ENCODE results near the gene CPEB3.

Gene CPEB3

DNA sequence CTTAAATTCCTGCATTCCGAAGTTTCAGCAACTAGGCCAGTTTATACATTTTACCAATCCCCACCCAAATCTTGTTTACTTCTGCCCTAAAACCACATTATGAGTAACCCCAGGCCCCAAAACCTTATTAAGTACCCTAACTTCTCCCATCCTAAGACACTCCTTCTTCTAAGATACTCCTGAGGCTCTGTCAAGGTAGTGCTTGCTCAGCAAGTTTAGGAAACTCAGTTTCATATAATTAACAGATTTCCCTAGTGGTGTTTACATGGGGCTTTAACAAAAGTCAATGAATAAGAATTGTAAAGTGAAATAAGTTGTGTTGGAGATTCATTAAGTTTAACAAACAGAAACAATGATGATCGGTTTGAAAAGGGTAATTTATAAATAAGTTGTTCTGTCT is 77.8 kb downstream of the CPEB3 start:
- no peak for DNase-seq (ENCODE audit: low read depth, low spot score)

DNA sequence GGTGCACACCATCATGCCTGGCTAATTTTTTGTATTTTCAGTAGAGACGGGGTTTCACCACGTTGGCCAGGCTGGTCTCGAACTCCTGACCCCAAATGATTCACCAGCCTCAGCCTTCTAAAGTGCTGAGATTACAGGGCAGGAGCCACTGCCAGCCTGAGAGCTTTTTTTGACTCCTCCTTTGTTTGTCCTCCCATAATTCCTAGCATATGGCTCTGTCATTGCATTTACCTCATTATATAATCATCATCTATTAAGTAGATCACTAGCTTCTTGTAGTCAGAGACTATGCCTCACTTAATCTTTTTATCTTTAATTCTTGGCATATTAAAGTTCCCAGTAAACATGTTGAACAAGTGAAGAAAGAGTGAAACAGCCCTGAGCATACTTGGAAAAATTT is 82.1 kb downstream of the CPEB3 start:
- DNase-seq (ENCODE audit: low read depth, low spot score), result no peak

DNA sequence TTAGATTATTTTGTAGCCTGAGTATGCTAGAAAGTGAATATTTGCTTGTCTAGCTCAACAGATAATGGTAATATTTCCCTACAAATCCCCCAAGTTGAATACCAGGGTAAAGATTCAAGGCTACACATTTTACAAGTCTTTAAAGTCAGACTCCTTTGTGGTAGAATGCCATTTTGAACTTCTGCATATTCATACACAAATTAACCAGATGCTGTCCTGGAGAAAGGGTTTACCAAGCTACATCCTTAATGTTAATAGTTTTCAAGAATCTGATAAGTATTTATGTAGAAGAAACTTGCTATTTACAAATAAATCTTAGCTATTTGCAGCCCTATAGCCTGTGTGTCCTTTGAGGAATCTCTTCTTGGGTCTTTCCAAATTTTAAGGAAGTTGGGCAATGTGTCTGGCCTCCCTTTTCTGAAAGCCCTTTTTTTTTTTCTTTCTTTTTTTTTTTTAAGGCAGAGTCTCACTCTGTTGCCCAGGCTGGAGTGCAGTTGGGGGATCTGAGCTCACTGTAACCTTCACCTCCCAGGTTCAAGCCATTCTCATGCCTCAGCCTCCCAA is 82.6 kb downstream of the CPEB3 start:
- no peak for DNase-seq (ENCODE audit: low read depth, low spot score)

DNA sequence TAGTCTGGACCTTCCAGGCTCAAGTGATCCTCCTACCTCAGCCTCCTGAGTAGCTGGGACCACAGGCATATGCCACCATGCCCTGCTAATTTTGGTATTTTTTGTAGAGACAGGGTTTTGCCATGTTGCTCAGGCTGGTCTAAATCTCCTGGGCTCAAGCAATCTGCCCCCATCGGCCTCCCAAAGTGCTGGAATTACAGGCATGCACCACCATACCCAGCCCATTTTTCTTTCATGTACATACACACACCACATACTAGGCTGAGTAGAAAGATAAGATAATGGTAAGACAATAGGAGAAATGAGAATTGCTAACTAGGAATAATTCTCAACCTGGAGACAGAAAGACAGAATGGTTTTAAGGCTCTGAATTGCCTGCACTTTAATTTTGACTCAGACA is 83.8 kb downstream of the CPEB3 start:
- DNase-seq (ENCODE audit: low read depth, low spot score), result no peak

DNA sequence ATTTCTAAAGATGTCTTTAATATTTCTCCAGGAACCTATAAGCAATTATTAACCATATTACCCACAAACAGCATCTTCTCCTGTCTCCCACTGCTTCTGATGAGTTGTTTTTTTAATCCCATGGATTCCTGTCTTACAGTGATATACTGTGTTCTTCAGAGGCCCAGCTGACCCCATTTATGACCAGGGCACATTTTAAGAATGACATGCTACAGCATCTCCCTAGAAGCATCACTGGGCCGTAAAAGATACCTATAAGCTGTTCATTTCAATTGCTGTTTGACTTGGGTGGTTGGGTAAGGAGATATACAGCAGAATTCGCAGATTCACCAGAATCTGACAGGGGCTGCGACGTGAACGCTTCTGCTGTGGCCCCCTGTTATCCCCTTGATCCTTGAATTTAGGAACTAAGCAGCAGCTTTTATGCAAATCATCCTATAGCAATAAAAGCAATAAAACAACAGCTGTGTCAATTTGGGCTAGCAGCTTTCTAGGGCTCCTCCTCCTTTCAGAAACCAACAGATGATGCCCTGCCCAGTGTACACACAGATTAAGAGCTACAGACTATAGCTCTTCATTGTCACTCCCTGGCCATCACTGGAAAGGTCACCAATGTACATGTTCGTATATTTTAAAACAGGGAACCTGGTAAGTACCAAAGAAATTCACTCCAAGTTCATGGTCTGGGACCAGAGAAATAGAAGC is 86.8 kb downstream of the CPEB3 start:
- DNase-seq (ENCODE audit: low read depth, low spot score), result no peak

DNA sequence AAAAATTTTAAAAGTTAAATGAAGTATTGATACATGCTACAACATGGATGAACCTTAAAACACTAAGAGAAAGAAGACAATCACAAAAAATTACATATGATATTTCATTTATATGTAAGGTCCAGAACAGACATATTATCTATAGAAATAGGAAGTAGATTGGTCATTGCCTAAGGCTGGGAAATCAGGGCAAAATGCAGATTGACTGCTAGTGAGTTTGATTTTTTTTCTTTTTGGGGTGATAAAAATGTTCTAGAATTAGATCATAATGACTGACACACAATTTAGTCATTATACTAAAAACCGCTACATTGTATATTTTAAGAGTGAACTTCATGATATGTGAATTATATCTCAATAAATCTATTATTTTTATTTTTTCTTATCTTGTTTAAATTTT is 88.3 kb downstream of the CPEB3 start:
- DNase-seq (ENCODE audit: low read depth, low spot score), result no peak

DNA sequence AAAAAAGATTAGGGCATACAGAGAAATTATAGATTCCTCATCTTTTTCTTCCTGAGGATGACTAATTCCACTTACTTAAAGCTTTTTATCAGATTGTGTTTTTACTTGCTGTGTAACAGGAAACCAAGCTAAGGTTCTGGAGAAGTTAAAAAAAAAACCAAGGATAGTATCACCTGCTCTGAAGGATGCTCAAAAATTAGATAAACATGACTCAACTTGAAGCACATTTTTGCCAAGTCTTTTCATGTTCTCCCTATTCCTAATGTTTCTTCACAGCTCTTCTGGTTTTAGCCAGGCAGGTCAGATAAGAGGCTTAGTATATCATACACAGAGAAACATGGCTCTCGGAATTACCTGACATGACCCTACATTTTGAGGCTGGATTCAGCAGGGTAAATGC is 90.3 kb downstream of the CPEB3 start:
- DNase-seq (ENCODE audit: low read depth, low spot score), result no peak

DNA sequence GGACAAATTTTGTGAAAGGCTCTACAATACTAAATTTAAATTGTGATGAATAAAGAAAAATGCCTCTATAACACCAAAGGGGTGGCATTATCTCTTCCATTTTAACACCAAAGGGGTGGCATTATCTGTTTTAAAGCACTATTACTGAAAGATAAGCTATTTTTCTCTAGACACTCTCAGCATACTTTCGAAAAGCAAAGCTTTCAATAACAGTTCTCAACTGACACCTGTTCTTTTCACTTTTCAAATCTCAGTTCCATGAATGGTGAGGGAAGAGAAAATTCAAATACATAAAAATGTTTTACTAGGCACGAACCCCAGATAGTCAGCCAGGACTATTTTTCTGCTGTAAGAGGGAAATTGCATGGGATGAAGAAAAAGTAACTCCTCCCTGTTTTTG is 103.8 kb downstream of the CPEB3 start:
- DNase-seq (ENCODE audit: low read depth, low spot score), result no peak

DNA sequence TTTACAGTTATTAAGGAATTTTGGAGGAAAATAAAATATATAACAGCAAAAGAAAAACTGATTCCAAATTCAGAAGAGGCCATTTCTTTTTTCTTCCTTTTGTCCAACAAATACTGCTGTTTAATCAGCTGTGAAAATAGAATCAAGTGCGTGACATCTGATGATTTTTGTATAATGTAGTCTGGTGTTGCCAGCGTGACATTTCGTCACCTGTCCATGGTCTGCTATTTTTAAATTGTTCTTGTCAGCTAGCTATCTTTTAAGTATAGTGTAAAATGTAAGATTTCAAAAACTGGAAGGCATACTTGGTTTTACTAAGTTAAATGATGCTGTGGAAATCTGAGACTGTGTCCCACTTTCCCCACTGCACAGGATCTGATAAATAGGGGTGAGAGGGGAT is 105.9 kb downstream of the CPEB3 start:
- DNase-seq (ENCODE audit: low read depth, low spot score), result no peak

DNA sequence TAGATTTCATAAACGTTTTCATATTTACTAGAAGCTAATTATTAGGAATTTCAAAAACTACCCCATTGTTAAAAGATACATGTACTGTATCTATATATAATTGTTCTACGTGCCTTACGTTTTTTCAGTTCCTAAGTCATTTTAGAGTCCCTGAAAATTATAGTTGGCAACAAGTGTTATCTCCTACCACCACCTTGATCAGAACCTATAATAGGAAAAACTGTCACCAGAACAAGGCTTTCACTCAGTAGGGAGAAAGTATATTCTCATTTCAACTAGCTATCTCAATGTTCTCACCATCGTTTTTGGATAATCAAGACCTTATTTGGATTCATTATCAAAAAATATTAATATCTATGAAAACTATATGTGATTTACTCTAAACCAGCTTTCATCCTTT is 107.7 kb downstream of the CPEB3 start:
- DNase-seq (ENCODE audit: low read depth, low spot score), result no peak

DNA sequence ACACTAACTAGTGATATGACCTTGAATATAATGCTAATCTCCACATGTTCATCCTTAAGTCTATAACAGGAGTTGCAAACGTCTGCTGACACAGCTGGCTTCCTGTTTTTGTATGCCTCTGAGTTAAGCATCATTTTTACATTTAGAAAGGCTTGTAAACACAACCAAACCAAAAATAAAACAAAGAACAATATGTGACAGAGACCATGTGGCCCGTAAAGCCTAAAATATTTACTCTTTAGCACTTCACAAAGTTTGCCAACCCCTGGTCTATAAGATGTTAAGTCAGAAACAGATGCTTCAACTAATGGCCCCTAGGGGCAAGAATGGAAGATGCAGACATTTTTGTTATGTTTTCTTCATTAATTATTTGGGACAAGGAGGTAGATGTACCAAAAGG is 109.3 kb downstream of the CPEB3 start:
- no peak for DNase-seq (ENCODE audit: low read depth, low spot score)

DNA sequence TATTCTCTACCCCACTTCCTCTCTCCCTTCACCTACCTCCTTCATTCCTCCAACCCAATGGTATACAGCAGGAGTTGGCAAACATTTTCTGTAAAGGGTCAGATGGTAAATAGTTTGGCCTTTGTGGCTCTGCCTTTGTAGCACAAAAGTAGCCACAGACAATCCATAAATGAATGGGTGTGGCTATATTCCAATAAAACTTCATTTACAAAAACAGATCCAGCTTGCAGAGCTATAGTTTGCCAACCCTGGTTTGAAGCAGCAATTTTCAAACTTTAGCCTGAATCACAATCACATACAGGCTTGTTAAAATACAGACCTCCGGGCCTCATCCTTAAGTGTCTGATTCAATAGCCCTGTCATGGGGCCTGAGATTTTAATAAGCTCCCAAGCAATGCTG is 110.5 kb downstream of the CPEB3 start:
- DNase-seq (ENCODE audit: low read depth, low spot score), result no peak

DNA sequence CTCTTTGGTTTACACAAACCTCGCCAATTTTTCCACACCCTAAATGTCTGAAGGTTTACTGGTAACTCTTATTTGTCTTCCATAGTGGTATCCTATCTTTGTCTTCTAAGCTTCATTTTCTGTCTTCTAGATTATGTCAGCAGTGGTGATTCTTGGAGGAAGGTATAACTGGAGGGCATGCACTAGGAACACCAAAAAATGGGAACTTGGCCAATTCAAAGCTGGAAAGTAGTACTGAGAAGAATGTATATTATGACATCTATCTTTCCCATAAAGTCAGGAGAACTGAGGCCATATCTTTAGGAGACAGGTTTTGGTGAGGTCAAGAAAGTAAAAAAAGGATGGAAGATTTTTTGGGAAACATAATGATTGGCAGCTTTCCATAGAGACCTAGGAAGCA is 113.3 kb downstream of the CPEB3 start:
- no peak for DNase-seq (ENCODE audit: low read depth, low spot score)

DNA sequence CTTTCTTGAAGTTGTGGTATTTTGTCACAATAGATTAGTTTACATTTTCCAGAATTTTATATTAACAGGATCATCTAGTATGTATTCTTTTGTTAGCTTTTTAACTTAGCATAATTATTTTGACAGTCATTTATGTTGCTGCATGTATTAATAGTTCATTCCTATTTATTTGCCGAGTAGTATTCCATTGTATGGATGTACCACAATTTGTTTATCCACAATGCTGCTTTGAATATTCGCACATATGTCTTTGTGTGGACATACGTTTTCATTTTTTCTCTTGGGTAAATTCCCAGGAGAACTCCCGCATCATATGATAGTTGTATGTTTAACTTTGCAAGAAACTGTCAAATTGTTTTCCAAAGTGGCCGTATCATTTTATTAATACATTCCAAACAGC is 115.7 kb downstream of the CPEB3 start:
- DNase-seq (ENCODE audit: low read depth, low spot score), result no peak

DNA sequence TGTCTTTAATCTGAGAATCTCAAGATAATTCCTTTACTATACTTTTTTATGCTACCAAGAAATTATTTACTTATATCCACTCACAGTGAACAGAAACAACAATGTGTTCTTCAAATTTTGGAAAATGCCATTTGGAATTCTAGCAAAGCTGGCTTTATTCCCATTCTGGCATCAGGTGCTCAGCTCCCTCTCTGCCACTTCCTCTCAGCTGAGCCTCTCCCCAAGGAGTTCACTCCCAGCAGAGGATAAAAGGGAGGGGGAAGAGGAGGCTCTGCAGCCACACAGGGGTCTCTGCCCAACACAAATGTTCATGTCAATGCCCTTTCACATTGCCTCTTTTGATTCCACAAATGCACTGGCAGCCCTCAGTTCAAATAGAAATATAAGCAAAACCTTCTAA is 116.9 kb downstream of the CPEB3 start:
- no peak for DNase-seq (ENCODE audit: low read depth, low spot score)

DNA sequence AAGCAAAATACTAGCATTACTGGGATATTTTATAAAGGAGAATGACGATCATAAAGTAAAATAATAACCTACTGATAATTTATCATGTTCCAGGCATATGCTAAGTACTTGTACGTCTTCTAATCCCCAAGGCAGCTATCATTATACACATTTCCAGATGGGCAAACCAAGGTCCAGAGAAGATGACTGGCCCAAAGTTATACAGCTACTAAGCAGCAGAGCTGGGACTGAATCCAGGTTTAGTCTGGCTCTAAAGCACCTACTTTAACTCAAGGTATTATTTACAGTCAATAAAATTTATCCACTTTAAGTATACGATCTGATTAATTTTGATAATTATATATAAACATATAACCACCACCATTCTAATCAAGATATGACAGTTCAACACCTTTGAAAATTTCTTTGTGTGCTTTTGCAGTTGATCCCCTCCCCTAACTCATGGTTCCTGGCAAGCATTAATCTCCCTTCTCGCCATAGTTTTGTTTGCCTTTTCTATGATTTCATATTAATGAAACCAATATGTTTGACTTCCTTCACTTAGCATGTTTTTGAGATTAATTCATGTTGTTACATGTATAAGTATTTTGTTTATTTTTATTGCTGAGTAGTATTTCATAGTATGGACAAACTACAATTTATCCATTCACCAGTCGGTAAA is 126.7 kb downstream of the CPEB3 start:
- DNase-seq (ENCODE audit: low read depth, low spot score), result no peak

DNA sequence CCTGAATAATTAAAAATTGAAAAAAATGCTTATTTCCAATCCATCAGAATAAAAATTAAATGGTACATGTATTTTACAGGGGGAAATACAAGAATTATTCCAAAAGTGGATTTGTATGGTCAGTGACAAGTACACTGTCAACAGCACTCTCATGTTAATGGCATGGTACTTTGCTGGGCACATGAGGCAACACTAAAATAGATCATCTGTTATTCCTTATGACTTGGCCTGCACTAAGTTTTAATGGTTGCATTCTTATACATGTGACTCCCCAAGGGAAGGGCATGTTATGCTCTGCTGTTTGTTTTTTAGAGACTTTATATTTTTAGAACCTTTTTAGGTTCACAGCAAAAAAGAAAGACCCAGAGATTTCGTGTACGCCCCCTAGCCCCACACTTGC is 128.3 kb downstream of the CPEB3 start:
- DNase-seq (ENCODE audit: low read depth, low spot score), result no peak

DNA sequence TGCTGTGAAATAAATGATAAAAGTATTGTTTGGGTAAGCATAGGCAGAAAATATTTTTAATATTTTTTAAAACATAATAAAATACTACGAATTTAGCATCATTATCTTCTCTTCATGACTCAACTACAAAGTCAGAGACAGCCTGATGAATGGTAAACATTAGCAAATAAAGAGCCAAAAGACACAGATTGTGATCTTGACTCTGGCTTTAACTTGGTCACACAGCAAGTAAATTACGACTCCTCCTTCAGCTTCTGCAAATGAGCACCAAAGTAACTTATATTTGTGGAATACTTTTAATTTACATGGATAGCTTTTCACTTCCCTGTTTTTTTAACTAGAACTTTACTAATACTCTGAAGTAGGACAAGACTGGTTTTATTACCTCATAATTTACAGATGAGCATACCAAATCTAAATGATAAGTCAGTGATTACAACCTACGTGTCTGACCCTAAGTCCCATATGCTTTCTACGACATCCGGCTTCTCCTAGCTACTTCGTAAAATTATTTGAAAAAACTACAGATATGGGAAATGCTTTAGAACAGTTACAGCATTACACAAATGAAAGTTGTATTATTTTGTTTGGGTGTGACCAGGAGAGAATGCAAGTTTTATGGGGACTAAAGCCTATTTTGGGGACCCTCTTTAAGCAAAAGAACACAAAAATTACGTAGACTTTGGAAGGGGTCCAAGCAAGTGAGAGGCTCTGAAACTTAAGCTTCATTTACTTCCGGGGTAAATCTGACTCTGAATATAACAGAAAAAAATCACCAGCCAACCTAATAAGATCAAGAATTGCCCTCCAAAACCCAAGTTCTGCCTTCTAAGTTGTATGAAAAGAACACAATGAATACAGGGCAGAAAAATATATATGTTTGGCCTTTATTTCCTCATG is 133.8 kb downstream of the CPEB3 start:
- DNase-seq (ENCODE audit: low read depth, low spot score), result no peak

DNA sequence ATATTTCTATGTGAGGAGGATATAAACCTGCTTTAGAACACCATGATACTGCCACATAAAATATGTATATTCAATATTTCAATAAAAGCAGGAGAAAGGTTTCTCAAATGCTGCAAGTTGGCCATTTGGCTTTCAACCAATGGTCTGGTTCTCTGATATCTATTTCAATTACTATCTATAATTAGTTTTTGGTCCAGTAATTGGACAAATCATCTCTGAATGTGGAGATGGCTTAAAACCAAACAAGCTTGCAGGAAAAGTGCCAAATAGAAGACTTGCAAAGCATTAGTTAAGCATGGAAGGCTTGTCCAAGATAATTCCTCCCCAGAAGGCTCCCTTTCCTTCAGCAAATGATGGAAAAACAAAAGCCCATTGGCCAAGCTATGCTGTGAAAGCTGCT is 140.1 kb downstream of the CPEB3 start:
- DNase-seq (ENCODE audit: low read depth, low spot score), result no peak

DNA sequence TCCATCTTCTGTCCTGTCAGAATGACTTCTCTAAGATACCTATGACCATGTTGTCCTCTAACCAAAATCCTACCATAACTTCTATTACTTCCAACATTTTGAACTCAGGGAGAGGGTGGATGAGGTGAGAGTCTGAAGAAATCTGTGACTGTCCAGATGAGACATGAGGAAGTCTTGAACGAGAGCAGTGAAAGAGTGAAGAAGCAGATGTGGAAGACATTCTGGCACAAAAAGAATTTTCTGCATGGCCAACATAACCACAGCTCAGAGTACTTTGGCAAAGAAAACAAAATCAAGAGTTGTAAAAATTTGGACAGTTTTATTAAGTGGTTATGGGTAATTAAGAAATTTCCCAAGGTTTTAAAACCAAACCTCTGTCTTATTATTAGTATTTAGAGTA is 141.6 kb downstream of the CPEB3 start:
- DNase-seq (ENCODE audit: low read depth, low spot score), result no peak

DNA sequence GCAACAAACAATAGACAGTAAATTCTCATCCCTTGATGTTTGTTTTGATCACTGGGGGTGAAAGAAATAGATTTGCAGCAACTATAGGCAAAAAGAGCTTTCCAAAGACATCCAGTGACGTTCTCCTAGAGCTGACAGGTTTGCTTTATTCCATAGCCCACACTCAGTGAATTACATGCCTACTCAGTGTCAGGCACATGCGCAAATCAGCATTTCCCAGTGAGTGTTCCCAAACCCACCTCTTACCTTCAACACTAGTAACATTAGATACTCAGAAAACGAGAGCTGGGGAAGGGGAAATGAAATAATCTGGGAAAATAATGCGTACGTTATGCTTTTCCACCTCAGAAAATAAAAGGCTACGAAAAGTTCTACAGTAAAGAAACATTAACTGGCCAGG is 144.1 kb downstream of the CPEB3 start:
- no peak for DNase-seq (ENCODE audit: low read depth, low spot score)

DNA sequence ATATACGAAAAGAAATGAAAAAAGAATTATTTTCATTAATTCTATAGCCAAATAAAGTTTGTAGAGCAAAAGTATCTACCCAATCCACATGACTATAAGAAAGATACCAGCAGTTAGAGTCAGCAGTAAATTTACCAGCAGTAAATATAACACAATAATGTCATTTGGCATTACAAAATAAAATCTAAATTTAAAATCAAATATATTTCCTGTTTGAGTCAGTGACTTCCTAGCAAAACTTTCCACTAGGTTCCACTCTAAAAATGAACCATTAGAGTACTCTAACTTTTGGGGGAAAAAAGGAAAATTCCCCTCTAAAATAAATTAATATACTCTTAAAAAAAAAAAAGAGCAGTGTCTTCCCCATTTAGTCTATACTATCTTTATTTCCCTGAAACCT is 144.8 kb downstream of the CPEB3 start:
- no peak for DNase-seq (ENCODE audit: low read depth, low spot score)

Measured in activated CD4-positive, CD25-positive, alpha-beta regulatory T cell treated with anti-CD3 and anti-CD28 coated beads, Interleukin-2, amount 50 U/mL, for 16 hours (primary cell).